GM18861 (cell line): ENCODE results near the gene PLCB4.

Source experiments
- ATAC-seq: cut with Tn5 transposase; IDR thresholded peaks from one replicate; pipeline ENCODE4 v1.9.1; 2021; ENCODE audit not compliant: unreplicated experiment

Gene PLCB4

GRCh38 chr20:9256393-9256792 is 187.5 kb downstream of the PLCB4 start:
- ATAC-seq: no peak

DNA sequence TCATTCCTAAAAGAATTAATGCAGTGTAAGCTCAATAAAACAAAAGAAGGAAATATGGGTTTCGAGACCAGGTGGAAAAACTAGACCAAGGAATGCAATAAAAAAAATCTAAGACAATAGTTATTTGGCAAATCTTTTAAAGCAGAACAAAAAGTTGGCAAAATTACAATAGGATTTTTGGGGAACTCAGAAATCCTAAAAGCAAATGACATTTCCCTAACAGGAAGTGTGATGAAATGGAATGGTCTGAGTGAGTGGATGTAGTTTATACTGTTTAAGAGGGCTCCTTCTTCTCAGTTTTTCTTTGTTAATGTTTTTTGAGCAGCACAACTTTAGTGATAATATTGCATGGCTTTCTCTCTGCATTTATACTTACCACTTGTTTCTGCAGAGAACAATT is 190.0 kb downstream of the PLCB4 start:
- ATAC-seq: no peak

DNA sequence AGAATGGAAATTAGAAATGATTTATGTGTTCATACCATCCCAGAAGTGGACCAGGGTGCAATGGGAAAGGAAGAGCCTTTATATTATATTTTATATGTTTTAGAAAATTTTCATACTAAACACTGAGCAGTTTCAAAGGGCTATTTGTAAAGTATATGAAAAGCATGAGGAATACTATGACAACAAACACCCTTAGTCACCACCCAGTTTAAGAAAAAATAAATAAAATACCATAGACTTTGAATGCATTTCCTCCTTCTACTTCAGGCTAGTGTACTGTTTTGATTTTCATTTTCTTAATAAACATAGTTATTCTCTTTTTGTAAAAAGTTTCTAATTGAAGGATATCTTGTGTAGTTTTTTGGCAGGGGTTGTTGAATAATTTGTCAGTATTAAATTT is 191.1 kb downstream of the PLCB4 start:
- no peak for ATAC-seq

GRCh38 chr20:9261781-9262180 is 192.9 kb downstream of the PLCB4 start:
- no peak for ATAC-seq

DNA sequence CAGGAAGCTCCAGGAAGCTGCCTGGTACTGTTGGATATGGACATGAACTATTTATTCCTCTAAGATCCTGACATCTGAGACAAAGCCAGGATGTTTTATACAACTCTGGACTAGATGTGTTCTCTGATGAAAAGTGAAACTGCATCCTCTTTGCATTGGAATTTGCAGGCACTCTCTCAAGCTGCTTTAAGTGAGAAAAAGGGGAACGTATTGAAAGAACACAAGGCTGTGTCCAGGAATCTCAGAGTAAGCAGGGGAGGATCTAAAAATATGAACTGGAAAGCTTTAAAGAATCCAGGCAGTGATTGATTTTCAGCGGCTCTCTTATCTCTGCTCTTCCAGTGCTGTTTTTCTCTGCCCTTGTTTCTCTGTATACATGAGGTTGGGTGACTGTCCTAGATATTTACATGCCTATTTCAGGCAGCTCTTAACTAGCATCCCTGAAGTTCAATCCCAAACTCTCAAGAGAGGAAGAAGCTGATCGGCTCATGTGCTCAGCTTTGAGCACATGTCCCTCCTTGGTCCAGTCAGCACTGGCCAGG is 193.8 kb downstream of the PLCB4 start:
- ATAC-seq: no peak

DNA sequence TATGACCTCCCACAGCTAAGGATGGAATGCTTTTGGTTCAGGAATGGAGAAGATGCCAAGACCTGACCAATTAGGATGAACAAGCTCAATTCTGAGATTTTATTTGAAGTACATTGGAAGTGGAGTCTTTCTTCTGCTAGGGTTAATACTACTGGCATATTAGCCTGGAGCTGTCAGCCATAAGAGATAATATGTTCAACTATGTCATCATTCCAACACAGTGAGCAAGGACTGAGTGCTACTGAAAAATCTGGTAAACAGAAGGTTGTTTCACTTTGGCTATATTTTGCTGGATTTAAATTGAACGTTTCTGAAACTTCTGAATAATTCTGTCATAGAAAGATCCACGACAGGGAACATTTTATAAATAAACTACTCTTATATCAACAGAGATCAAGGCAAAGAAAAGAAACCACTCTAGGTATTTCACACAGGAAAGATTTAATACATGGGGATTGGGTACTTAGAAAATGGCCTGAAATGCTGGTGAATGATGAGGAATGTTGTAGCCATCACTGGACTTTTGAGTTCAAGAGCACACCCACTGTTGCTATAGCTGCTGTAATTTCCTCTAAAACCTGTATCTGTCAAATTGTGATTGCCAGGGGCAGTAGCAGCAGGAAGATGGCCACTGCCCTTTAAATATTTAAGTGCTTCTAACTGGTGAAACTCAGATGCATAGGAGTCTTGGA is 200.5 kb downstream of the PLCB4 start:
- no peak for ATAC-seq

- no peak for ATAC-seq
Measured at GRCh38 chr20:9270831-9271230, 201.9 kb downstream of the PLCB4 start.

DNA sequence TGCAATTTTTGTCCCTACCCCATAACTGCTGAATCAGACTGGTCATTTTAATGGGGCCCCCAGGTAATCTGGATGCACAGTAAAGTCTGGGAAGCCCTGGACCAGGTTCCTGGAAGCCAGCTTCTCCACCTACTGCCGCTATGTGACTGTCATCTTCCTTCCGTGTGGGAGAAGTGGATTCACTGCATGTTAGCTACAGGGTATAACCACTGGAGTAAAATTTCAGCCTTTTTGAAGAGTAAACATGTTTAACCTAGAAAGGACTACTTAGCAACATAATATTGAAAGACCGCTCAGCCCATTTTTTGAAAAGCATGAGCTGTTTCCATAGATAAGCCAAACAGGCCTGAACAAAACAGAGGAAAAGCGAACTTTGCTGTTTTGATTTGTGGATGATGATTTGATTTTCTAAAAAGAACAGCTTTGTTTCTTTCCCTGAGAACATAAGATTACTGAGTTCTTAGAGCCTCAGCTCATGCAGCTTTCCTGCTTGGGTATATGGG is 208.1 kb downstream of the PLCB4 start:
- no peak for ATAC-seq

GRCh38 chr20:9279918-9280401 is 211.1 kb downstream of the PLCB4 start:
- ATAC-seq: no peak

DNA sequence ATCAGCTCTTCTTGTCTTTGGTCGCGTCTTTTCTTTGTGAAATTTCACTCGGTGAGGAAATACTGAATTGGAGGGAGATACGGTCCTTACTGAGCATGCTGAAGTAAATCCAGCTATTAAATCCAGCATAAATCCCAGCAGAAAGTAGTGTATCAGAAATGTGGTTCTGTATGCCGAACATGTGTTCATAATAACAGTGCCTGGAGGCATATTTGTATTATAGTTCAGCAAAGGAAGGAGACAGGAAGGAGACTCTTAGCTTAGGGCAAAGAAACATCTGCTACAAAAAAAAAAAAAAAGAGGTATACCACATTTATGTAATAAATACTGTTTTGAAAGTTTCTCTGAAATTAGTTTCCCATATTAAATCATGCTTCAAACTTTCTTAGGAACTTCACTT is 211.8 kb downstream of the PLCB4 start:
- ATAC-seq: no peak

DNA sequence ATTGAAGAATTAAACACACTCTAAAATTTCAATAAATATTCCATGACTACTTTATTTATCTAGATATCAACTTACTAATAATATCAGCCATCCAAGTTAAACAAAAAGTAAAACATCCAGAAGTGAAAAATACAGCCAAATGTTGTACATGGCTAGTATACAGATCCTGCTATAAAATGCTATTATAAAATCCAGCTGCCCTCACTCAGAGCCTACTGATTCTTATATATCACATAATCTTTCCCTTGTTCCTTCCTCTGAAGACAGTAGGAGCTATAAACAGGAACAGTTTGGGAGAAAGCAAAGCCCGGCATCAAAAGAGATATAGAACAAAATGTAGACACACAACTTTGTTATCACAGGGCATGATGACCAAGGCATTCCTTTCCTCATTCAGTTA is 212.9 kb downstream of the PLCB4 start:
- ATAC-seq: no peak

DNA sequence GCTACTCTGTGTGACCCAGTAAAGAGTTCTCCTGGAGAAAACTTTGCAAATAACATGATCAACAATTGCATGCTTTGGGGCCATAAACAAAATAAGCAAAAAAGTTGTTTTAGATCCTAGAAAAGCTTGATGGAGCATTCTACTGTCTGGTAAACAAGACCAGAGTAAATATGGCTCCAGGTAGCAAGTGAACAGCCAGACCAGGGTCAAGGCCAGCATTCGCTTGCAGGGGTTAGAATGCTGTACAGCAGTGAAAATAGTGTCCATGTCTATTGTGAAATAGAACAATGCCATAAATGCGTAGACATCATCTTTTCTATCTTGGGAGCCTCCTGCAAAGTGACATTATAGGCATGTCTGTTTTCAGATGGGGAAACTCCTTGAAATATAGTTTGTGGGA is 216.7 kb downstream of the PLCB4 start:
- no peak for ATAC-seq

GRCh38 chr20:9286501-9287461 is 217.9 kb downstream of the PLCB4 start:
- ATAC-seq: no peak

DNA sequence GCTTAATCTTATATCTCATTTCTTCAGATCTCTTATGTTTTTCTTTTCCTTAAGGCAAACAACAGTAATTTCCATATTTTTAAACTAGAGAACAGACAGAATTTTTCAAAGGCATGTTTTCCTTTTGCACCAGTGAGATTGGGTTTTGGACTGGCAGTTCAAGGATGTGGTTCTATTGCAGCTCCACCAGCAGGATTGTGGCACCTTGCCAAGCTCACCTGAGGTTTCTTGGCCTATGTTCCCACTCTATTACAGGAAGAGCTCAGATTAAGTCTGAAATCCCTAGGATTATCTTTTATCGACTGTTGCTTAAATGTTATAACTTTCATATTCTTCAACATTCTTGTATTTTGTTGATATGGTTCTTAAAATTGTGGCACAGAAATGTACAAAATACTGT is 218.9 kb downstream of the PLCB4 start:
- no peak for ATAC-seq

- no peak for ATAC-seq
Measured at GRCh38 chr20:9290331-9290730, 221.4 kb downstream of the PLCB4 start.

DNA sequence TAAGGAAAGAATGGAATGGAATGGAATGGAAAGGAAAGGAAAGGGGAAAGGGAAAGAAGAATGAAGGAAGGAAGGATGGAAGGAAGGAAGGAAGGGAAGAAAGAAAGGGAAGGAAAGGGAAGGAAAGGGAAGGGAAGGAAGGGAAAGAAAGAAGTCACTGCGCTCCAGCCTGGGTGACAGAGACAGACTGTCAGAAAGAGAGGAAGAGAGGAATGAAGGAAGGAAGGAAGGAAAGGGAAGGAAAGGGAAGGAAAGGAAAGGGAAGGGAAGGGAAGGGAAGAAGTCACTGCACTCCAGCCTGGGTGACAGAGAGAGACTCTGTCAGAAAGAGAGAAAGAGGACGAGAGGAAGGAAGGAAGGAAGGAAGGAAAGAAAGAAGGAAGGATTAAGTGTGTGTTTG is 224.3 kb downstream of the PLCB4 start:
- no peak for ATAC-seq

DNA sequence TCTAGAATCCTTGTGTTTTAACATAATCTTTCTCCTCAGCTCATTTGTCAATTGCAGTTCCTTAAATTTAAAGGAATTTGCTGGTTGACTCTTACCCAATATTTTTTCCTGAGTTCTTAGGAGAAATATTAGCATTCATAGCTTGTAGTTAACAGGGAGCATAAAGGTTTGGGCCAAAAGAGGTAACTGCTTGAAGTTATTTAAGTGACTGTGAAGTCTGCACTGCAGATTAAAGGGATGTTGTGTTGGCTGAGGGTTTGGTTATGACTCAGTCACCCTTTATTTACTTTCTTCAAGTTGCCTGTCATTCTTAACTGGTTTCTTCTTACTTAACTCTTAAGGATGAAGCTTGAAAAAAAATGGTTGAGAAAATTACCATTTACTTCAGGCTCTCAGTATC is 225.2 kb downstream of the PLCB4 start:
- ATAC-seq: no peak

DNA sequence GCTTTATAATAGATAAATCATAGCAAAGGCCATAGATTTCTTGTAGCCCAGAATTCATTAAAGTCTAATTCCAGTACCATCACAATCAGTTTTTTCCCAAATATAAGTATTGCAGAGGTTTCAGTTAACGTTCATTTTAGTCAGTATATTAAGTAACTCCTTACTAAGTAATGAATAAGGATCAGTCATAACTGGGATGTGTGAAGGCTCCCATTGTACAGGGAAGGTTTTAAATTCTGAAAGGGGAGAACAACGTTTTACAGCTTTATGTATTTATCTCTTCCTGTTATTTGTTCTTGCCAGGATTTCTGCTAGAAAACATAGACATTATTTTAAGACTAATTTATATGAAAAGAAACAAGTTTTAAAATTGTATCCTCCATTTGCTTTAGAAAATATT is 230.0 kb downstream of the PLCB4 start:
- no peak for ATAC-seq

DNA sequence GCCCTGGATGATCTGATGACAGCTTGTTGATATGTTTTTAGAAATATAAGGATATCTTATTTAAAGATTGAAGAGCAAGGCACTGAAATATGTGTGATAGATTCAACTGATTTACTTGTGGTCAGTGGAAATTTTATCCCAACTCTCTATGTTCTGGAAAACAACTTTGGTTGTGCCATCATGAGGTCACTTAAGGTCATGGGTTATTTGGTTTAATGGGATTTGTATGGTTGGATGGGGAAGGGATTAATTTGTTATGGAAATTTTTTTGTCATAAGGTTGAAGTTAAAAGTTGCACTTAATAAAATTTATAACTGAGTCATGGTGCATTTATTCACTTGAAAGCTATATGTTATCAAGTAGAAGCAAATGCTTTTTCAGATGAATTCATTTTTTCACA is 231.2 kb downstream of the PLCB4 start:
- ATAC-seq: no peak

DNA sequence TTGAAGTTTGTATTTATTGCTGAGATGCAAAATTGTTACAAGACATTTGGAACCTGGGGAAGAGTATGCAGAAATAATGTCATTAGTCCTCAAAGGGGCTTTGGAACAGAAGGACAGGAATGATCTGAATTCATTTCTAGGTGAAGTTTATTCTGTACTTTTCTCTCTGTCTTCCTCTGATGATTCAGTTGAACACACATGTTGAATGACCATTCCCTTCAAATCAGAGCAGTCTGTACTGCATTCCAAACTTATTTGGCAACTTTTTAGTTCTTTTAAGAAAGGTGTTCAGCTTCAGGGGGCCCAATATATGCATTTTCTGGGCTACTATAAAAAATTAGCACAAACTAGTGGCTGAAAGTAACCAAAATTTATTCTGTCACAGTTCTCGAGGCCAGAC is 231.6 kb downstream of the PLCB4 start:
- no peak for ATAC-seq
